Vagina (tissue), 2 donors: ENCODE results near the gene HOXA9.

Experiments used
- POLR2A ChIP-seq, 2 donors: fragments of 450-650 bp; IDR thresholded peaks; one replicate each; pipeline ENCODE4 v1.6.1; 2017; ENCODE audit warnings: antibody characterized with exemption in 2 of 2, mild to moderate bottlenecking in 2 of 2, moderate library complexity in 2 of 2
- TF ChIP-seq, protein P1 (sequence below), 3 experiments: fragments of 450-650 bp in 2 of 3; fragments of 200-600 bp in 1 of 3; sonication (generic) in 1 of 3; IDR thresholded peaks; one replicate each; pipeline ENCODE4 v1.5.1; 2017 to 2019; ENCODE audit warnings: antibody characterized with exemption in 3 of 3, mild to moderate bottlenecking in 2 of 3, moderate library complexity in 2 of 3

GRCh38 chr7:27123007-27123476, 42.3 kb downstream of the HOXA9 start:
- TF ChIP-seq, protein P1, sequence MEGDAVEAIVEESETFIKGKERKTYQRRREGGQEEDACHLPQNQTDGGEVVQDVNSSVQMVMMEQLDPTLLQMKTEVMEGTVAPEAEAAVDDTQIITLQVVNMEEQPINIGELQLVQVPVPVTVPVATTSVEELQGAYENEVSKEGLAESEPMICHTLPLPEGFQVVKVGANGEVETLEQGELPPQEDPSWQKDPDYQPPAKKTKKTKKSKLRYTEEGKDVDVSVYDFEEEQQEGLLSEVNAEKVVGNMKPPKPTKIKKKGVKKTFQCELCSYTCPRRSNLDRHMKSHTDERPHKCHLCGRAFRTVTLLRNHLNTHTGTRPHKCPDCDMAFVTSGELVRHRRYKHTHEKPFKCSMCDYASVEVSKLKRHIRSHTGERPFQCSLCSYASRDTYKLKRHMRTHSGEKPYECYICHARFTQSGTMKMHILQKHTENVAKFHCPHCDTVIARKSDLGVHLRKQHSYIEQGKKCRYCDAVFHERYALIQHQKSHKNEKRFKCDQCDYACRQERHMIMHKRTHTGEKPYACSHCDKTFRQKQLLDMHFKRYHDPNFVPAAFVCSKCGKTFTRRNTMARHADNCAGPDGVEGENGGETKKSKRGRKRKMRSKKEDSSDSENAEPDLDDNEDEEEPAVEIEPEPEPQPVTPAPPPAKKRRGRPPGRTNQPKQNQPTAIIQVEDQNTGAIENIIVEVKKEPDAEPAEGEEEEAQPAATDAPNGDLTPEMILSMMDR (IDR thresholded peaks at IDR 0.05), result no peak
- TF ChIP-seq POLR2A (IDR thresholded peaks at IDR 0.05), result no peak
